GM18873 (cell line): ENCODE data around the gene CDHR2.
"Not testable (repeated sequence)": the region's sequence is repeated elsewhere in the genome, so short reads cannot be mapped to it uniquely, and the experiment has no call there.

Source experiments
- ATAC-seq: cut with Tn5 transposase; IDR thresholded peaks from one replicate; pipeline ENCODE4 v1.9.1; 2021; ENCODE audit warnings: mild to moderate bottlenecking, moderate library complexity, moderate number of reproducible peaks; ENCODE audit not compliant: unreplicated experiment, low FRiP score

The CDHR2 gene

GRCh38 chr5:176590035-176590717, 41.0 kb downstream of the CDHR2 start:
- no peak for ATAC-seq

- ATAC-seq, result not testable (repeated sequence)
Observed at GRCh38 chr5:176591667-176592066, 42.5 kb downstream of the CDHR2 start.

- no peak for ATAC-seq
Observed at GRCh38 chr5:176592573-176592972, 43.4 kb downstream of the CDHR2 start.

GRCh38 chr5:176593273-176593869, 44.2 kb downstream of the CDHR2 start:
- ATAC-seq, result no peak

- no peak for ATAC-seq
Observed at GRCh38 chr5:176594554-176594953, 45.4 kb downstream of the CDHR2 start.

- ATAC-seq, result no peak
Observed at GRCh38 chr5:176595386-176595943, 46.3 kb downstream of the CDHR2 start.

GRCh38 chr5:176596069-176596644, 47.0 kb downstream of the CDHR2 start:
- no peak for ATAC-seq

GRCh38 chr5:176596689-176597416, 47.7 kb downstream of the CDHR2 start:
- ATAC-seq, result no peak

GRCh38 chr5:176597417-176598389, 48.6 kb downstream of the CDHR2 start:
- no peak for ATAC-seq

GRCh38 chr5:176599749-176600430, 50.7 kb downstream of the CDHR2 start:
- ATAC-seq, result not testable (repeated sequence)

GRCh38 chr5:176601901-176602482, 52.9 kb downstream of the CDHR2 start:
- ATAC-seq, result no peak

- ATAC-seq, result no peak
Observed at GRCh38 chr5:176603091-176603490, 53.9 kb downstream of the CDHR2 start.

GRCh38 chr5:176606032-176606431, 56.9 kb downstream of the CDHR2 start:
- ATAC-seq, result no peak

- ATAC-seq, result no peak
Observed at GRCh38 chr5:176606875-176607274, 57.7 kb downstream of the CDHR2 start.

GRCh38 chr5:176608142-176608705, 59.1 kb downstream of the CDHR2 start:
- ATAC-seq, result no peak

- no peak for ATAC-seq
Observed at GRCh38 chr5:176608937-176609723, 60.0 kb downstream of the CDHR2 start.

- no peak for ATAC-seq
Observed at GRCh38 chr5:176609724-176610434, 60.7 kb downstream of the CDHR2 start, which contains the start of gene GPRIN1. Gene GPRIN1, minus strand, starts transcription at chr5:176610156. Its CDS starts 10,322 bp downstream, at chr5:176599834.
